HEK293 (cell line): ENCODE results near the gene GARIN5A.

Experiments
- BCL11A ChIP-seq: fragments of 450-650 bp; formaldehyde crosslinking; IDR thresholded peaks from 2 replicates; pipeline ENCODE4 v1.5.1; 2016; ENCODE audit warnings: low read depth, missing biosample characterization, missing genetic modification characterization
- EGR2 ChIP-seq: fragments of 450-650 bp; formaldehyde crosslinking; IDR thresholded peaks from 2 replicates; pipeline ENCODE4 v1.5.1; 2016; ENCODE audit warnings: low read depth, missing biosample characterization, missing genetic modification characterization
- IKZF3 ChIP-seq: fragments of 450-650 bp; IDR thresholded peaks from 2 replicates; pipeline ENCODE4 v1.5.0; 2018; ENCODE audit warnings: missing biosample characterization, mild to moderate bottlenecking, missing genetic modification characterization, moderate library complexity
- KLF9 ChIP-seq: fragments of 450-650 bp; formaldehyde crosslinking; IDR thresholded peaks from 2 replicates; pipeline ENCODE4 v1.5.1; 2016; ENCODE audit warnings: missing biosample characterization, missing genetic modification characterization, low read depth
- OVOL3 ChIP-seq: fragments of 450-650 bp; formaldehyde crosslinking; IDR thresholded peaks from 2 replicates; pipeline ENCODE4 v1.5.1; 2016; ENCODE audit warnings: missing biosample characterization, missing genetic modification characterization
- RBAK ChIP-seq: fragments of 450-650 bp; formaldehyde crosslinking; IDR thresholded peaks from 2 replicates; pipeline ENCODE4 v1.5.1; 2016; ENCODE audit warnings: missing biosample characterization, missing genetic modification characterization
- SCRT1 ChIP-seq: fragments of 450-650 bp; formaldehyde crosslinking; IDR thresholded peaks from 2 replicates; pipeline ENCODE4 v1.5.1; 2016; ENCODE audit warnings: missing biosample characterization, missing genetic modification characterization, borderline replicate concordance
- YY1 ChIP-seq: fragments of 450-650 bp; formaldehyde crosslinking; IDR thresholded peaks from 2 replicates; pipeline ENCODE4 v1.5.1; 2018; ENCODE audit warnings: missing biosample characterization, missing genetic modification characterization
- ZBTB17 ChIP-seq: fragments of 450-650 bp; formaldehyde crosslinking; IDR thresholded peaks from 2 replicates; pipeline ENCODE4 v1.5.1; 2016; ENCODE audit warnings: missing biosample characterization, missing genetic modification characterization
- ZBTB21 ChIP-seq: fragments of 450-650 bp; formaldehyde crosslinking; IDR thresholded peaks from 2 replicates; pipeline ENCODE4 v1.5.1; 2017; ENCODE audit warnings: missing biosample characterization, missing genetic modification characterization
- ZBTB8A ChIP-seq: fragments of 450-650 bp; formaldehyde crosslinking; IDR thresholded peaks from 2 replicates; pipeline ENCODE4 v1.5.1; 2016; ENCODE audit warnings: missing biosample characterization, missing genetic modification characterization
- ZNF140 ChIP-seq: fragments of 450-650 bp; formaldehyde crosslinking; IDR thresholded peaks from 2 replicates; pipeline ENCODE4 v1.5.1; 2016; ENCODE audit warnings: missing biosample characterization, missing genetic modification characterization
- ZNF174 ChIP-seq: fragments of 450-650 bp; formaldehyde crosslinking; IDR thresholded peaks from 2 replicates; pipeline ENCODE4 v1.5.0; 2017; ENCODE audit warnings: missing biosample characterization, mild to moderate bottlenecking, missing genetic modification characterization
- ZNF184 ChIP-seq: fragments of 450-650 bp; IDR thresholded peaks from 2 replicates; pipeline ENCODE4 v1.5.1; 2018; ENCODE audit warnings: missing biosample characterization, mild to moderate bottlenecking, missing genetic modification characterization
- ZNF2 ChIP-seq: fragments of 450-650 bp; formaldehyde crosslinking; IDR thresholded peaks from 2 replicates; pipeline ENCODE4 v1.5.1; 2016; ENCODE audit warnings: missing biosample characterization, missing genetic modification characterization
- ZNF239 ChIP-seq: fragments of 450-650 bp; formaldehyde crosslinking; IDR thresholded peaks from 2 replicates; pipeline ENCODE4 v1.5.1; 2016; ENCODE audit warnings: missing biosample characterization, missing genetic modification characterization
- ZNF311 ChIP-seq: fragments of 450-650 bp; formaldehyde crosslinking; IDR thresholded peaks from 2 replicates; pipeline ENCODE4 v1.5.1; 2017; ENCODE audit warnings: missing biosample characterization, missing genetic modification characterization, borderline replicate concordance
- ZNF324 ChIP-seq: fragments of 450-650 bp; formaldehyde crosslinking; IDR thresholded peaks from 2 replicates; pipeline ENCODE4 v1.5.1; 2016; ENCODE audit warnings: missing biosample characterization, missing genetic modification characterization
- ZNF335 ChIP-seq: fragments of 450-650 bp; formaldehyde crosslinking; conservative IDR thresholded peaks from 2 replicates; pipeline ENCODE4 v1.5.1; 2016; ENCODE audit warnings: missing biosample characterization, missing genetic modification characterization
- ZNF366 ChIP-seq: fragments of 450-650 bp; formaldehyde crosslinking; conservative IDR thresholded peaks from 2 replicates; pipeline ENCODE4 v1.5.1; 2016; ENCODE audit warnings: missing biosample characterization, missing genetic modification characterization
- ZNF48 ChIP-seq: fragments of 450-650 bp; formaldehyde crosslinking; IDR thresholded peaks from 2 replicates; pipeline ENCODE4 v1.5.1; 2016; ENCODE audit warnings: missing biosample characterization, missing genetic modification characterization
- ZNF501 ChIP-seq: fragments of 450-650 bp; formaldehyde crosslinking; IDR thresholded peaks from 2 replicates; pipeline ENCODE4 v1.5.1; 2016; ENCODE audit warnings: missing biosample characterization, missing genetic modification characterization
- ZNF518A ChIP-seq: fragments of 450-650 bp; formaldehyde crosslinking; conservative IDR thresholded peaks from 2 replicates; pipeline ENCODE4 v1.5.1; 2016; ENCODE audit warnings: low read depth, missing biosample characterization, missing genetic modification characterization
- ZNF626 ChIP-seq: fragments of 450-650 bp; sonication (Bioruptor Pico); formaldehyde crosslinking; IDR thresholded peaks from 2 replicates; pipeline ENCODE4 v1.5.1; 2018; ENCODE audit warnings: missing biosample characterization, missing genetic modification characterization, inconsistent platforms
- ZNF639 ChIP-seq: fragments of 450-650 bp; formaldehyde crosslinking; IDR thresholded peaks from 2 replicates; pipeline ENCODE4 v1.5.1; 2016; ENCODE audit warnings: missing biosample characterization, missing genetic modification characterization
- ZNF660 ChIP-seq: fragments of 450-650 bp; IDR thresholded peaks from 2 replicates; pipeline ENCODE4 v1.5.1; 2018; ENCODE audit warnings: missing biosample characterization, mild to moderate bottlenecking, missing genetic modification characterization
- ZNF768 ChIP-seq: fragments of 450-650 bp; formaldehyde crosslinking; IDR thresholded peaks from 2 replicates; pipeline ENCODE4 v1.5.1; 2018; ENCODE audit warnings: missing biosample characterization, mild to moderate bottlenecking, missing genetic modification characterization
- ZSCAN16 ChIP-seq: fragments of 450-650 bp; formaldehyde crosslinking; IDR thresholded peaks from 2 replicates; pipeline ENCODE4 v1.5.1; 2016; ENCODE audit warnings: missing biosample characterization, missing genetic modification characterization
- ZSCAN30 ChIP-seq: fragments of 450-650 bp; IDR thresholded peaks from 2 replicates; pipeline ENCODE4 v1.5.1; 2018; ENCODE audit warnings: missing biosample characterization, mild to moderate bottlenecking, missing genetic modification characterization, moderate library complexity
- TF ChIP-seq, protein P1 (sequence below): fragments of 450-650 bp; formaldehyde crosslinking; optimal IDR thresholded peaks from 2 replicates; pipeline ENCODE3; 2016; ENCODE audit warnings: missing biosample characterization, mild to moderate bottlenecking, missing genetic modification characterization
- TF ChIP-seq, protein P2 (sequence below): fragments of 450-650 bp; formaldehyde crosslinking; IDR thresholded peaks from 2 replicates; pipeline ENCODE4 v1.5.1; 2017; ENCODE audit warnings: missing biosample characterization, missing genetic modification characterization

The GARIN5A gene

DNA sequence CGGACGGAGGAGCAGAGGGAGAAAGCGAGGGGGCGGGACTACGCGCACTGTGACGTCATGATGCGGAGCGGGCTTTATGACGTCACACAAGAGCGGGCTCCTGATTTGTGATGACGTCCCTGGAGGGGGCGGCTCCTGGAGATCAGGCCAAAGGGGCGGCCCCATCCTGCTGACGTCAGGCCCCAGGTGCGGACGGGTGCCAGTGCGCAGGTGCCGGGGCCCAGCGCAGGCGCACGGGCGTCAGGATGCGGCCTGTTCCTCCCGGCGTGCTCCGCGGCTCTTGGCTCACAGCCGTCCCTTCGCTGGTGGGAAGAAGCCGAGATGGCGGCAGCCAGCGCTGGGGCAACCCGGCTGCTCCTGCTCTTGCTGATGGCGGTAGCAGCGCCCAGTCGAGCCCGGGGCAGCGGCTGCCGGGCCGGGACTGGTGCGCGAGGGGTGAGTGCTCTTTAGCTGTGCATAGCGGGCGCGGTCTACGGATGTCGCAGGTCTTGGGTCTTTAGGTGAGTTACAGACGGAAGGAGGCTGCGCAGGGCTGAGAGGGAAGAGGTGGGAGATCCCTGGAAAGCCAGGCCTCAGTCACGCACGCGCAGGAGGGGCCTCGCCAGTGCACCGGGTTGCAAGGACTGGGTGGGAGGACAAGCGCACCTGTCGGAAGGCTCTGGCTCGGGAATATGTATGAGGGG lies at the start of gene GARIN5A, which contains the start of gene EMC10 (continued):
- TF ChIP-seq EGR2 (tag by site-specific recombination) (no peak; the same call in 1 of the 2 replicates), ZNF366 (peak; percentile 67; the same call in 1 of the 2 replicates), ZNF501 (tag by site-specific recombination) (peak; percentile 98), ZNF140 (tag by site-specific recombination) (no peak), ZNF239 (tag by site-specific recombination) (no peak), ZNF174 (no peak), ZNF48 (tag by site-specific recombination) (no peak), YY1 (tag by site-specific recombination) (peak; percentile 89; the same call in 1 of the 2 replicates), ZNF311 (tag by site-specific recombination) (no peak), ZNF626 (tag by site-specific recombination) (no peak), OVOL3 (tag by site-specific recombination) (0 out of 2 replicates have a peak, but pooled peaks have one; percentile 51), KLF9 (tag by site-specific recombination) (peak; percentile 97), ZBTB8A (tag by site-specific recombination) (peak; percentile 75), ZSCAN16 (tag by site-specific recombination) (0 out of 2 replicates have a peak, but pooled peaks have one; percentile 34), RBAK (tag by site-specific recombination) (0 out of 2 replicates have a peak, but pooled peaks have one; percentile 8), BCL11A (tag by site-specific recombination) (no peak), ZBTB21 (tag by site-specific recombination) (peak; percentile 100), IKZF3 (tag by site-specific recombination) (peak; percentile 93), ZNF2 (tag by site-specific recombination) (peak; percentile 80), SCRT1 (tag by site-specific recombination) (peak; percentile 30; the same call in 1 of the 2 replicates), ZNF639 (tag by site-specific recombination) (no peak), ZNF324 (tag by site-specific recombination) (peak; percentile 38; the same call in 1 of the 2 replicates), ZSCAN30 (tag by site-specific recombination) (peak; percentile 74), ZNF768 (tag by site-specific recombination) (peak; percentile 33; the same call in 1 of the 2 replicates), ZNF335 (tag by site-specific recombination) (peak; percentile 93), ZNF660 (peak; percentile 86), ZBTB17 (peak; percentile 90), ZNF518A (0 out of 2 replicates have a peak, but pooled peaks have one; percentile 28), ZNF184 (tag by site-specific recombination) (no peak)
- TF ChIP-seq, protein P1, sequence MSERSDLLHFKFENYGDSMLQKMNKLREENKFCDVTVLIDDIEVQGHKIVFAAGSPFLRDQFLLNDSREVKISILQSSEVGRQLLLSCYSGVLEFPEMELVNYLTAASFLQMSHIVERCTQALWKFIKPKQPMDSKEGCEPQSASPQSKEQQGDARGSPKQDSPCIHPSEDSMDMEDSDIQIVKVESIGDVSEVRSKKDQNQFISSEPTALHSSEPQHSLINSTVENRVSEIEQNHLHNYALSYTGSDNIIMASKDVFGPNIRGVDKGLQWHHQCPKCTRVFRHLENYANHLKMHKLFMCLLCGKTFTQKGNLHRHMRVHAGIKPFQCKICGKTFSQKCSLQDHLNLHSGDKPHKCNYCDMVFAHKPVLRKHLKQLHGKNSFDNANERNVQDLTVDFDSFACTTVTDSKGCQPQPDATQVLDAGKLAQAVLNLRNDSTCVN, result peak; percentile 66
- TF ChIP-seq, protein P2, sequence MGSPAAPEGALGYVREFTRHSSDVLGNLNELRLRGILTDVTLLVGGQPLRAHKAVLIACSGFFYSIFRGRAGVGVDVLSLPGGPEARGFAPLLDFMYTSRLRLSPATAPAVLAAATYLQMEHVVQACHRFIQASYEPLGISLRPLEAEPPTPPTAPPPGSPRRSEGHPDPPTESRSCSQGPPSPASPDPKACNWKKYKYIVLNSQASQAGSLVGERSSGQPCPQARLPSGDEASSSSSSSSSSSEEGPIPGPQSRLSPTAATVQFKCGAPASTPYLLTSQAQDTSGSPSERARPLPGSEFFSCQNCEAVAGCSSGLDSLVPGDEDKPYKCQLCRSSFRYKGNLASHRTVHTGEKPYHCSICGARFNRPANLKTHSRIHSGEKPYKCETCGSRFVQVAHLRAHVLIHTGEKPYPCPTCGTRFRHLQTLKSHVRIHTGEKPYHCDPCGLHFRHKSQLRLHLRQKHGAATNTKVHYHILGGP (tag by site-specific recombination), result peak; percentile 97
